ENCODE results near the gene LCOR. TPM values are rescaled to one million over a fixed set of nuclear protein-coding genes. Genes with fewer than 3 reads are reported as not detected.

The LCOR gene
- total RNA-seq, 1 experiment from 2014 or later, result 42.1 TPM

- TF ChIP-seq CTCF (conservative IDR thresholded peaks at IDR 0.05), result no peak
- no peak for DNase-seq
- Histone ChIP-seq H2AFZ (ENCODE audit: low read length) (no peak overlapping the region), H3K23me2 (ENCODE audit: insufficient read length, low read depth, low read length, poor library complexity, severe bottlenecking) (no peaks in the 10 kb centered on the region), H4K5ac (ENCODE audit: insufficient read length, low read depth, low read length) (no peak overlapping the region), H3K56ac (ENCODE audit: insufficient read length, low read depth, low read length) (no peak overlapping the region), H4K91ac (ENCODE audit: insufficient read length, low read depth, low read length) (no peak overlapping the region), H3K4ac (ENCODE audit: low read depth, low read length) (no peak overlapping the region), H3K23ac (ENCODE audit: insufficient read length, low read depth, low read length) (no peak overlapping the region), H3K27ac (ENCODE audit: insufficient read length, low read depth, low read length) (no peak overlapping the region), H3K4me2 (ENCODE audit: insufficient read depth, insufficient read length, low read length) (no peak overlapping the region), H3K18ac (ENCODE audit: insufficient read length, low read depth, low read length) (no peak overlapping the region), H3T11ph (ENCODE audit: low read length) (no peak overlapping the region), H3K79me2 (ENCODE audit: insufficient read depth, low read length) (no peaks in the 10 kb centered on the region), H2BK5ac (ENCODE audit: insufficient read length, low read length) (no peak overlapping the region), H2BK12ac (ENCODE audit: insufficient read length, low read depth, low read length) (no peak overlapping the region), H2BK15ac (ENCODE audit: low read depth, low read length) (no peak overlapping the region), H3K9ac (ENCODE audit: extremely low read depth, insufficient read length, low read length) (no peak overlapping the region), H3K79me1 (ENCODE audit: insufficient read depth, low read depth, low read length, poor library complexity, severe bottlenecking) (no peaks in the 10 kb centered on the region), H3K4me1 (ENCODE audit: insufficient read depth, low read length) (no peaks in the 10 kb centered on the region), H4K8ac (replicated peaks; ENCODE audit: insufficient read length, low read depth, low read length) (no peak overlapping the region), H2BK20ac (ENCODE audit: low read depth, low read length, poor library complexity, severe bottlenecking) (no peak overlapping the region), H2BK120ac (ENCODE audit: low read depth, low read length, poor library complexity, severe bottlenecking) (no peak overlapping the region), H3K27me3 (ENCODE audit: insufficient read depth, low read length) (no peaks in the 10 kb centered on the region), H3K14ac (ENCODE audit: insufficient read depth, low read length) (no peak overlapping the region), H4K20me1 (ENCODE audit: control insufficient read depth, insufficient read depth, insufficient read length) (no peaks in the 10 kb centered on the region), H2AK5ac (ENCODE audit: insufficient read length, low read length) (no peak overlapping the region), H3K9me3 (ENCODE audit: control insufficient read depth, low read depth, low read length) (no peaks in the 10 kb centered on the region)
- Mint-ChIP-seq H3K4me3 (no peak overlapping the region), H3K27me3 (ENCODE audit: low read depth) (no peaks in the 10 kb centered on the region), H3K9me3 (no peaks in the 10 kb centered on the region), H3K27ac (no peak overlapping the region; a peak in 1 of 7 replicates), H3K4me1 (no peaks in the 10 kb centered on the region), H3K36me3 (ENCODE audit: insufficient read depth in 1 of 3, low read depth in 3 of 3) (peaks cover 10 to 43% (median 34%) of the 10 kb centered on the region in 3 experiments; a peak in 6 of 7 replicates)
- no CpG with 5 or more reads among the region's 2 CpGs for WGBS (ENCODE audit: extremely low coverage, insufficient read length, low lambda C conversion rate)
Measured at GRCh38 chr10:96951954-96952353, 119.9 kb downstream of the LCOR start.

Data from H9 (cell line).